ENCODE measurements around the gene NYAP2. TPM values are rescaled to one million over a fixed set of nuclear protein-coding genes. Genes with fewer than 3 reads are reported as not detected.

Gene NYAP2
- total RNA-seq, 1 donor from 2014 or later = 0.96 TPM

- no peak for DNase-seq (ENCODE audit: low spot score)
Observed at GRCh38 chr2:225428360-225428759, 28.9 kb downstream of the NYAP2 start.

DNA sequence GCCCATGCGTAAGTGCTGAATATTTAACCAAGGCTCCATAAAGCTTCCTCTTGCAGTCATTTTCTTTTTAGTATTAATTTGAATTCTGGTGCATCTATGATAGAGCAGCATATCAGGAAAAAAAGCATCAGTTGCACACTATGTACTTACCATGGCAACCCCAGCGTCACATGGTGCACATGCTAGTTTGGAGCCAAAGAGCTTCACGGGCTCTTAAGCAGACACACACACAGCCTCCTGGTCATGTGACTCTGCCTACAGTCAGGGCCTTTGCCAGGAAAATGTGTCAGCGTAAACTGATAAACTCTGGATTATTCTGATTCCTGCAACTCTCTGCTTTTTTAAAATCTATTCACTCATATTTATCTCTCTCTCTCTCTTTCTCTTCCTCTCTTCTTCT lies 30.2 kb downstream of the NYAP2 start:
- peak; percentile 94 for DNase-seq (ENCODE audit: low spot score)

DNA sequence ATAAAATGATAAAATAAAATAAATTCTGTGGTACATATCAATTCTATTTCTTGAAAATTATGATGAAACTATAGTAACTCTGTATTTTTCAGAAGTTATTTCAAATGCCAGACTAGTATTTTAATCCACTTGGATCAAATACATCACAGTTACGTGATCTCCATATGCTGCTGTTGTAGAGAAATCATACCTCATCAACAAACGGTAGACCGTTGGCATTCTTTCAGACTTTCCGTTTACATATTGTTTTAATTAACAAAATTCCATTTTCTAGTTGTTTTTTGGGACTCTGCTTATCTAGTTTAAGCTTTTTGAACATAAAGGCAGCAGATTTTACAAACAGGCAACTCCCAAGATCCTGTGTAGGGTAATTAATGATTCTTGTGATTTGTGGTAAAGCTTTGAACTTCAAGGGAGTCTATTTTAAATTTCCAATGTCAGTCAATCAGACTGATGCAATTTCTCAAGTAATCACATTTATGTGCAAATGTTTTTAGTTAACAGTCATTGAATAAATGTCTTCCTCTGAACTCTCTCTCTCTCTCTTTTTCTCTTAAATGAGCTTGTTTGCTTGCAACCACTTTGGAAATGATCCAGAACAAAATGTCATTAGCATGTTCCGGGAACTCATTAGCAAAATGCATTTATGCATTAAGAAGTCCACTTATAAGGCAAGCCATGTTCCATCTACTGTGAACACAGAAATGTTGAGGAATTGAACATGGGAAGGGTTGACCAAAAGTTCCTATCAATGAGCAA lies 31.8 kb downstream of the NYAP2 start:
- no peak for DNase-seq (ENCODE audit: low spot score)

- DNase-seq (ENCODE audit: low spot score) = no peak
Observed at GRCh38 chr2:225434014-225434413, 34.5 kb downstream of the NYAP2 start.

GRCh38 chr2:225437319-225437718 lies 37.8 kb downstream of the NYAP2 start:
- DNase-seq (ENCODE audit: low spot score) = no peak

DNA sequence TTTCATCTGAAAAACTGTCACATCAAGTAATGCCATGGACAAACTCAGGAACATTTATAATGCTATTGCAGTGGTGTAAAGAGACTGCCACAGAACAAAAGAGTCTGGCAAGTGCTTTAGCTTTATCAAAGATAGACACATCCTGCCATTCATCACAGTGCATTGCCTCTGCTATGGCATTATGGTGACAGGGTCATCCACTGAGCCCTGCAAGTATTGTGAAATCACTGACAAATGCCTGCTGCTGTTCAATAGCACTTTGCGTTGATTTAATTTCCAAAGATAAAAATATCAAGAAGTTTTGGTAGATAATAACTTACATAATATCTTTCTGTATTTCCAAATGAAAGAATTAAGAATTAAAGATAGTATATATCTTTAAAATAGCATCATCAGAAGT lies 38.7 kb downstream of the NYAP2 start:
- no peak for DNase-seq (ENCODE audit: low spot score)

- DNase-seq (ENCODE audit: low spot score) = no peak
Observed at GRCh38 chr2:225452677-225453076, 53.2 kb downstream of the NYAP2 start.

- no peak for DNase-seq (ENCODE audit: low spot score)
Observed at GRCh38 chr2:225454412-225454811, 54.9 kb downstream of the NYAP2 start.

DNA sequence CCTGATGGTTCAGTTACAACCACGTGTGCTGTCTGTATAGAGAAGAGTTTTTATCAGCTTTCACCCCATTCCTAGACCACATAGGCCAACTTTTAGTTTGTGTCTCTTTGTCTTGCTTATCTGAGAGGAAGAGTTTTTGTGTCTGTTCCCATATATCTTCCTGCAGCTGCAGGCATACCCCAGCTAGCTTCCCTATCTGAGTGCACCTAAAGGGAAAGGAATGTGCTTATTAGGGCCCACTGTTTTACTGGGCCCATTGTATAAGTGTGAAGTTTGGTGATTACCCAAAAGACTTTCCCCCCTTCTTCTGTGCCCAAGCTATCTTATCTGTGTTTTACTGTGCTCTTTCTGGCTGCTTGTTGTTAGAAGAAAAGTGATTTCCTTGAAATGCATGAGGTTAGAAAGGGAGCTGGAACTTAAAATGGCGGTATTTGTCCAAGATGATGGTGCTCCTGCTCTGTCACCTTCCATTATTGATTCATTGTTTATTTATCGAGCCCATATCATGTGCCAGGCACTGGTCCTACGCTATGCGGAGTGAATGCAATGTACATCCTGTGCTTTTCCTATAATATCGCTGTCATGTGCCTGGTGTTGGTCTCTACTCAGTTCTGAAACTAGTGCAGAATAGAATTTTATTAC lies 57.2 kb downstream of the NYAP2 start:
- DNase-seq (ENCODE audit: low spot score) = no peak

DNA sequence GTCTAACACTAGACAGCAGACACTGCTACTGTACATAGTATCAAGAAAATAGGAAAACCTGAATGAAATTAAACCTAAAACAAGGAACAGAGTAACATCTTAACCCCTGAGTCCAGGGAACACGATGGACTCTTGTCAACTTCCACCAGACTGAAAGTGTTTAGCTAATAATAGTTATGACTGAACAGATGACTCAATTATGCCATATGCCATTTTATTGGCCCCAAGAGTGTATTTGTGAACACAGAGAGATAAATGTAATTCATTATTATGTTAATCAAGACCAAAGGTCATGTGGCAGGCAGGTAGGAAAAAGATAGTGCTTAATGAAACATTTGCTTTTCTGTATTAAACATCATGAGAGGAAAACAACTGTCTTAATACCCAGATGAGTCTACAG lies 58.0 kb downstream of the NYAP2 start:
- no peak for DNase-seq (ENCODE audit: low spot score)

DNA sequence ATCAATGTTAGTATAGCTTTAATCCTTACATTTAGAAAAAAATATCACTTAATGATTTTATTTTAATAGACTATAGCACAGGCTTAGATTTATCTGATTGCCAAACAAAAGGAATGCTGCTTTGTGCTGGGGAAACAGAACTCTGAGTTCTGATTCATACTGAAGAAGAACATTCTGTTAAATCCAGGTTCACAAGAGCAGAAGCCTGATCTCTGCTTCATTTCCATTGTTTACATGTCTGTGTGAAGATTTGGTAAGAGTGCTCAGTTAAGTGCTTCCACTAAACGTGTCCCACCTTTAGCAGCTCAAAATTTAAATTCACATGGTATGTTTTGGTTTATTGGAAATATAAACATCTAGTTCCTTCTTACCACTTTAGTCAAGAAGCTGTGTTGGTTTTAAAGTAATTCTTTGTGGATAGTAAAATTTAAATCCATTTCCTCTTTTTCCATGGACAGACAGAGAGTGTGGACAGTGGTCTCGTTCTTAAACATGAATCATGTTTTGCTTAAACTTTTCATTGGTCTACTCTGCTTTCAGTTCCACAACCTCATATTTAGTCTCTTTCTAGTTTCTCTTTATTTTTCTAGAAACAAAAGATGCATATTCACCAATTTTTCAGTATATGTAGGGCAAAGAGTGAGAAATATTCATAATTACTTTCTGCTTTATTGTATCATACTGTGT lies 59.1 kb downstream of the NYAP2 start:
- DNase-seq (ENCODE audit: low spot score) = no peak

DNA sequence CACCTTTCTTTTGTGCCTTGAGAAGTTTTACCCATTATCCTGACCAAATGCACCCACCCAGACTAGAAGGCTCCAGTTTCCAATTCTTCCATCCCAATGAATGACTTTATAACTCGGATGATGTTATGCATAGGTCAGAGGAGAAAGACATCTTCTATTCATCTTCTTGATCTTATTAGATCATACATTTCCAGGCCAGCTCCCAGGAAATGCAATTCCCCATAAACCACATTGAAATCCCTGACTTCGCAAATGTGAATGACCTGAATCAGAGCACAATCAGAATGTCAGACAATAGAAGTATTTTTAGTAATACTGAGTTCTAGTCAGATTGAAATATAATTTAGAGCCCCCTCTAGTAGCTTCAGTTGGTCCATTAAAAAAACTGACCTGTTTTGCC lies 62.9 kb downstream of the NYAP2 start:
- no peak for DNase-seq (ENCODE audit: low spot score)

DNA sequence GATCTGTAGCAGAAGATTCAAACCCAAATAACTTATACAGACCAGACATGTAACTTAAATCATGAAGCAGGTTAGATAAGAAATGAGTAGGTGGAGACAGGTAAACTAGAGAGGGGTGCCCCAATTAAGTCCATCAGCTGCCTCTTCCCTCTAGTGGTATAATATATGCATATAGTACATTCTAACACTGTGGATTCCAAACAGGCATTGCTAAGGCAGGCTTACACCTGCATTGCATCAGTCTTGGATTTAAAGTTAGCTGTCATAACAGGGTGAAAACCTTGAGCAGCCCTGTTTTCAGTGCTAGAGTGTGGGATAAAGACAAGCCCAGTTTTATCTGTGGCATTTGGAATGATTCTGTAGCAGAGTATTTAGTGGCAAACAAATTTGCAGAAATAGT lies 63.4 kb downstream of the NYAP2 start:
- DNase-seq (ENCODE audit: low spot score) = peak; percentile 29

GRCh38 chr2:225463449-225463848 lies 63.9 kb downstream of the NYAP2 start:
- no peak for DNase-seq (ENCODE audit: low spot score)

DNA sequence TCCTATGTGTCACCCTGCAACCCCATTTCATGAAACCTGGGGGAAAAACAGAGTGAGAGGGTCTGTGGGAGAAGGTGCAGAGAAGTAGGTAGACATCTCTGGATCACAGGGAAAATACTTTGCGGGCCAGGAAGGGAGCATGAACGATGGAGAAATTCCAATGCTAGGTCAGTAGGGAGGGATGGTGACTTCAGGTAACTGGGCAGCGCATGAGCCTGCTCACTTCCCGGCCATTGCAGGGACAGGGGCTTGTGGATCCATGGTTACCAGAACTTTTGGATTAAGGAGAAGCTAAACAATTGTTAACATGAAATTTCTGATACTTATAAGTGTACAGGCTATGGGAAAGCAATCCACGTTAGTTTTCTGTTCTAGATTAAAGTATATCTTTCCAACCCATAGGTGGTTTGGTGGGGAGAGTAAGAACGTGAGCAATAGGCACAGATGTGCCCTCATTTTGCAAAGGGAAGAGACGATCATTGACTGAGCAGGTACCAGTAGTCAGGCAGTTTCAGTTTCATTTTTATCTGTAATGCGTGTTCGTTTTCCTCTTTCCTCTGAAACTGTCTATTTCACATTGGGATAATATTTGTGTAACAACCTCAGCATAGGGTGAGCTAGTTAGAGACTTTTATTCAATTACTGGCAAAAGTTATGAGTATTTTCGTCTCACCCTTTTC lies 65.0 kb downstream of the NYAP2 start:
- DNase-seq (ENCODE audit: low spot score) = no peak

- DNase-seq (ENCODE audit: low spot score) = no peak
Observed at GRCh38 chr2:225465827-225466226, 66.3 kb downstream of the NYAP2 start.

GRCh38 chr2:225466891-225467604 lies 67.5 kb downstream of the NYAP2 start:
- DNase-seq (ENCODE audit: low spot score) = no peak

- DNase-seq (ENCODE audit: low spot score) = peak; percentile 86
Observed at GRCh38 chr2:225468131-225468530, 68.6 kb downstream of the NYAP2 start.

- DNase-seq (ENCODE audit: low spot score) = no peak
Observed at GRCh38 chr2:225471039-225471438, 71.5 kb downstream of the NYAP2 start.

DNA sequence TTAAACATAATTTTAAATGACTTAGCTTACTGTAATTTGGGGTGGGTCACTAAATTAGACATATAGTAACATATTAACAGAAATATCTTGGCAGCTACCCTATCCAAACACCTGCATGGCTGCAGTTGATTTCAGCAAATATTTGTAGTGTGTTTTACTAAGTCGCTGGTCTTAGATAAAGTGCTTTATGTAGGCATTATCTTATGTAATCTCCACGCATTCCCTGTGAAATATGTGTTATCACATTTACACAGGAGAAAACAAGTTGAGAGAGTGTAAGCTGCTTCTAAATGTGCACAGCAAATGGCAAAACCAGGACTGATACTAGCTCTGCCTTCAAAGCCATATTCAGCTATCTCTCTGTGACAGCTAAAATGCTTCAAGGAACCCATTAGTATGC lies 72.0 kb downstream of the NYAP2 start:
- no peak for DNase-seq (ENCODE audit: low spot score)

- DNase-seq (ENCODE audit: low spot score) = no peak
Observed at GRCh38 chr2:225472161-225472560, 72.7 kb downstream of the NYAP2 start.

DNA sequence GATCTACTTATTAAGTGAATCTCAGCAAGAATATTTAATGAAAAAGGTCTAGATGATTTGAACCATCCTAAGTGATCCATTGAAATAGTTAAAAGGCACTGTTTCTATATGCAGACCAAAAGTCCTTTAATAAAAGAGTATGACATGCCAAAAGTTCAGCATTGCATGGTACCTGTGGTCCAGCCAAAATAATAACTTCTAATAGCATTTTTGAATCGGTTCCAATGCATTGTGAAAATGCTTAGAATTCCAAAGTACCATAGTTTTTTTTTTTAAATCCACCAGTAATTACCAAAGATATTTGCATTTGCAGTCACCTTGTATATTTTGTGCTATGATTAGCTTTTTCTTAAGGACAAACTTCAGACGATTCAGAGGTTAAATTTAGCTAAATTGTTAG lies 79.9 kb downstream of the NYAP2 start:
- no peak for DNase-seq (ENCODE audit: low spot score)

Data from umbilical cord (tissue), 2 donors.